ENCODE results near the gene PRDX3. TPM values are rescaled to one million over a fixed set of nuclear protein-coding genes. Genes with fewer than 3 reads are reported as not detected.
"Not testable (repeated sequence)": the region's sequence is repeated elsewhere in the genome, so short reads cannot be mapped to it uniquely, and the experiment has no call there.

The PRDX3 gene
- total and polyA plus RNA-seq, 7 donors, result 133 to 267 (median 172) TPM

DNA sequence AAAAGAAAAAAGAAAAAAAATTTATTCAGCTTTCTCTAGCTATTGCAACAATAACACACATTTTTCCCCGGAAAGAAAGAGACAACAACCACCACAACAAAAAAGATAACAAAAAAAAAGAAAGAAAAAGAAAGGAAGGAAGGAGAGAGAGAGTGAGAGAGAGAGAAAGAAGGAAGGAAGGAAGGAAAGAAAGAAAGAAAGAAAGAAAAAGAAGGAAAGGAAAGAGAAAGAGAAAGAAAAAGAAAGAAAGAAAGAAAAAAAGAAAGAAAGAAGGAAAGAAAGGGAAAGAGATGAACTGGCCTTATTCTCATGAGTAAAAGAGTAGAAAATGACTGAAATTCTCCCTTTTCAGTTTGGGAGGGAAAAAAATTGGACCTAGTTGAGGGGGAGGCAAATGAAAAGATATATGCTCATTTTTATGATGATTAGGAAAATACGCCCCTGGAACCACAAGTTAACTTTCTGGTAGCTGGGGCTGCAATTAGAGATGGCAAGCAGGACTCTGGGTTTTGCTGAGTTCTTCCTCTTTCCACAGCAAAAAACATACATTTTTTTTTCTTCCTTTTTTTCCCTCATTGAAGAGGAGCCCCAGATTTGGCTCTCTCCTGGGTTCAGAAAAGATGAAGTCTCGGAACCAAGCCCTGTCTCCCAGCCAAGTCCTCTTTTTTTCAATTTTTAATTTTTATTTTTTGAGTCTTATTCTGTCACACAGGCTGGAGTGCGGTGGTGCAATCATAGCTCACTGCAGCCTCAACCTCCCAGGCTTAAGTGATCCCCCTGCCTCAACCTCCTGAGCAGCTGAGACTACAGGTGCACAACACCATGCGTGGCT, 12.6 kb upstream of the PRDX3 start:
- 53 to 57% methylated on average over 5 of the region's 5 CpGs for WGBS, 2 donors
- TF ChIP-seq CTCF (IDR thresholded peaks at IDR 0.05), result no peak
- TF ChIP-seq POLR2AphosphoS5 (IDR thresholded peaks at IDR 0.05), result no peak
- TF ChIP-seq POLR2A (IDR thresholded peaks at IDR 0.05), result no peak
- TF ChIP-seq EP300 (IDR thresholded peaks at IDR 0.05), result no peak
- Histone ChIP-seq H3K4me1 (no peaks in the 10 kb centered on the region), H3K36me3 (no peaks in the 10 kb centered on the region), H3K27ac (no peak overlapping the region), H3K9me3 (no peaks in the 10 kb centered on the region), H3K4me3 (no peak overlapping the region), H3K27me3 (no peaks in the 10 kb centered on the region)
- intact Hi-C loops (cut with DNase I), result no loop called here
- peak; percentile 9 for DNase-seq

DNA sequence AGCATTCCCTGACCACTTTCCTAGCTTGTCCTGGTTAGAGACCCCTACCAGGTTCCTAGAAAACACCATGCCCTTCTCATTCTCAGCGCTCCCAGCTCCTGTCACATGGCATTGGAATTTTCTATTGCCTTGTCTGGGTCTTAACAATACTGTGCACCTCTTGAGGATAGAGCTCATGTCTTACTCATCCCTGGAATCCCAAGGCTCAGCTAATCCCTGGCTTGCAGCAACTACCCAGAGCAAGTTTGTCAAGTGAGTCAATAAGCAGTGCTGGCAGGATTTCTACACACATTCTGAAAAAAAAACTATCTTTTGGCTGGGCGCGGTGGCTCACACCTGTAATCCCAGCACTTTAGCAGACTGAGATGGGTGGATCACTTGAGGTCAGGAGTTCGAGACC, 11.7 kb upstream of the PRDX3 start:
- WGBS, 2 donors, result 90 to 93% methylated on average over 4 of the region's 4 CpGs
- Histone ChIP-seq H3K9me3 (no peaks in the 10 kb centered on the region), H3K4me3 (no peak overlapping the region), H3K36me3 (no peaks in the 10 kb centered on the region), H3K27me3 (no peaks in the 10 kb centered on the region), H3K4me1 (no peaks in the 10 kb centered on the region), H3K27ac (no peak overlapping the region)
- TF ChIP-seq POLR2A (IDR thresholded peaks at IDR 0.05) (no peak), EP300 (IDR thresholded peaks at IDR 0.05) (no peak), POLR2AphosphoS5 (IDR thresholded peaks at IDR 0.05) (no peak), CTCF (IDR thresholded peaks at IDR 0.05) (no peak)
- intact Hi-C loops (cut with DNase I), result no loop called here
- DNase-seq, result peak; percentile 65

DNA sequence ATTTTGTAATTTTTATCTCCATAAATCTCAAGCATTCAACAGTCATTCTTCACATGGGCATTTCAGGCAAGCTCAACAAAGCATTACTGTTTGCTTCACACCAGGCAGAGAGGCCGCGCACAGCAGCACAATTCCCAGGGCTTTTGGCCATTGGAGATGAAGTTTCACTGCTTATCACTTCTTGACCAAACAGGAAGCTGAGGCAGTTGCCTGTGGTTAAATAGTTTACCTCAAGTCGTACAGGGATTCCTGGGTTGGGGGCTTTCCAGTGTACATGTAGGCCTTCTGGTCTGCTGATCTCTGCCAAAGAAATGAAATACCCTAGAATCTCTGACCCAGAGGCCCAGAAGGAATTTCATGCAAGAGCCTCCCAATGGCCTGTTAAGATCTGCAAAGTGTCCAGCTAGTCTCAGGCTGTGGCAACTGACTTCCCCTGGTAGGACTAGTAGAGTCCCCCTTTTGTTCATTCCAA, 11.2 kb upstream of the PRDX3 start:
- Histone ChIP-seq H3K27ac (no peak overlapping the region), H3K27me3 (no peaks in the 10 kb centered on the region), H3K4me3 (no peak overlapping the region), H3K36me3 (no peaks in the 10 kb centered on the region), H3K4me1 (no peaks in the 10 kb centered on the region), H3K9me3 (no peaks in the 10 kb centered on the region)
- intact Hi-C loops (cut with DNase I), result no loop called here
- WGBS, 2 donors, result 53 to 75% methylated on average over 3 of the region's 3 CpGs
- TF ChIP-seq POLR2A (IDR thresholded peaks at IDR 0.05) (no peak), CTCF (IDR thresholded peaks at IDR 0.05) (no peak), POLR2AphosphoS5 (IDR thresholded peaks at IDR 0.05) (no peak), EP300 (IDR thresholded peaks at IDR 0.05) (no peak)
- DNase-seq, result peak; percentile 22

DNA sequence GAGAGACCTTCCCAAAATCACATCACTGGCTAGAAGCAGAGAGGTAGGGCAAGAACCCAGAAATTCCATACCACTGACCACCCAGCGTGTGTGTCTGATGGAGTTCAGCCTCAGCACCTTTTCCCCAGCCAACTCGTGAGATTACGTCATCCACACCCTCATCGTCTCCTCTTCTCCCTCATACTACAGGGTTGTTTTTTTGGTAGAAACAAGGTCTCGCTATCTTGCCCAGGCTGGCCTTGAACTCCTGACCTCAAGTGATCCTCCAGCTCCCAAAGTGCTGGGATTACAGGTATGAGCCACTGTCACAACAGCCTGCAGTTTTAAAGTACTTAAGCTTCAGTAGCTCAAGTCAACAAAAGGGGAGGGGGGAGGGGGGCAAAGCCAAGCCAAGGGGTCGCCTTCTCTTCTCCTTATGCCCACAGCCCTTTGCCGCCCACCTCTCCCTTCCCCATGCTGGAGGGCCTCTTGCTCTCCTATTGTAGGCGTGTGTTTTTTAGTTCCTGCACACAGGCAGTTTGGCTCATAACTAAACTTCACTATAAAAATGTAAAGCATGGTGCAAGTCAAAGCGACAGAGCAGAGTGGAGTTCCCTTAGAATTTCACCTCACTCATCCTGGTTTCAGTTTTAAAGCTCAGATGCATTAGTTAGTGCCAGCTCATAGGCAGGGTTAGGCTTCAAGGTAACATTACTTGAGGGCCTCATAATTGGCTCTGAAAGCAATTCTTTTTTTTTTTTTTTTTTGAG, 5.2 kb upstream of the PRDX3 start:
- intact Hi-C loops (cut with DNase I), result no loop called here
- Histone ChIP-seq H3K9me3 (no peaks in the 10 kb centered on the region), H3K4me3 (no peak overlapping the region), H3K27me3 (no peaks in the 10 kb centered on the region), H3K36me3 (no peaks in the 10 kb centered on the region), H3K4me1 (peaks cover 0 to 7% (median 6%) of the 10 kb centered on the region in 4 donors), H3K27ac (peak overlapping the region in 1 of 4 donors; percentile 53)
- no peak for DNase-seq
- WGBS, 2 donors, result 83 to 90% methylated on average over 9 of the region's 9 CpGs
- no peak for TF ChIP-seq POLR2AphosphoS5 (IDR thresholded peaks at IDR 0.05)
- TF ChIP-seq POLR2A (IDR thresholded peaks at IDR 0.05), result no peak
- no peak for TF ChIP-seq CTCF (IDR thresholded peaks at IDR 0.05)
- no peak for TF ChIP-seq EP300 (IDR thresholded peaks at IDR 0.05)

- DNase-seq; H3K36me3 ChIP-seq; H3K4me3 ChIP-seq; H3K27ac ChIP-seq; intact Hi-C loops (cut with DNase I); H3K9me3 ChIP-seq; H3K27me3 ChIP-seq: not testable (repeated sequence)
- peaks cover 0 to 31% (median 24%) of the 10 kb centered on the region in 4 donors for H3K4me1 ChIP-seq
- 97% methylated on average over 7 of the region's 7 CpGs for WGBS, 2 donors
These were observed 2.3 kb upstream of the PRDX3 start for GRCh38 chr10:119180850-119181400.

Measured in sigmoid colon (tissue), 7 donors.